ENCODE measurements around the gene NLGN1. TPM values are rescaled to one million over a fixed set of nuclear protein-coding genes. Genes with fewer than 3 reads are reported as not detected.

NLGN1 gene
- total RNA-seq, 2 donors from 2014 or later: 0.36 to 11.7 TPM

GRCh38 chr3:173913397-173913796 lies 515.9 kb downstream of the NLGN1 start:
- DNase-seq (ENCODE audit: low spot score): no peak
- no peaks in the 10 kb centered on the region for H3K9me3 ChIP-seq
- TF ChIP-seq POLR2A (IDR thresholded peaks at IDR 0.05) (no peak), POLR2AphosphoS5 (IDR thresholded peaks at IDR 0.05) (no peak), CTCF (IDR thresholded peaks at IDR 0.05) (no peak)
- H3K27ac ChIP-seq: no peak overlapping the region
- H3K4me1 ChIP-seq (replicated peaks): no peaks in the 10 kb centered on the region
- no peaks in the 10 kb centered on the region for H3K36me3 ChIP-seq
- H3K4me3 ChIP-seq: no peak overlapping the region
- 24% methylated on average over 2 of the region's 2 CpGs for WGBS
- intact Hi-C loops (cut with DNase I): no loop called here
- H3K27me3 ChIP-seq (replicated peaks; ENCODE audit: insufficient read depth): no peaks in the 10 kb centered on the region

- Histone ChIP-seq H3K9me3 (no peaks in the 10 kb centered on the region), H3K4me1 (replicated peaks) (no peaks in the 10 kb centered on the region), H3K27me3 (replicated peaks; ENCODE audit: insufficient read depth) (no peaks in the 10 kb centered on the region), H3K4me3 (no peak overlapping the region), H3K36me3 (no peaks in the 10 kb centered on the region), H3K27ac (no peak overlapping the region)
- no peak for DNase-seq (ENCODE audit: low spot score)
- no peak for TF ChIP-seq POLR2AphosphoS5 (IDR thresholded peaks at IDR 0.05)
- no peak for TF ChIP-seq POLR2A (IDR thresholded peaks at IDR 0.05)
- 80% methylated on average over 1 of the region's 1 CpG for WGBS
- intact Hi-C loops (cut with DNase I): no loop called here
Observed at GRCh38 chr3:173913974-173914421, 516.5 kb downstream of the NLGN1 start.

GRCh38 chr3:173916799-173917198 lies 519.3 kb downstream of the NLGN1 start:
- TF ChIP-seq POLR2A (IDR thresholded peaks at IDR 0.05) (no peak), POLR2AphosphoS5 (IDR thresholded peaks at IDR 0.05) (no peak), CTCF (IDR thresholded peaks at IDR 0.05) (no peak)
- no peaks in the 10 kb centered on the region for H3K4me1 ChIP-seq (replicated peaks)
- H3K36me3 ChIP-seq: no peaks in the 10 kb centered on the region
- no peak overlapping the region for H3K27ac ChIP-seq
- H3K9me3 ChIP-seq: no peaks in the 10 kb centered on the region
- intact Hi-C loops (cut with DNase I): no loop called here
- no peak for DNase-seq (ENCODE audit: low spot score)
- H3K27me3 ChIP-seq (replicated peaks; ENCODE audit: insufficient read depth): no peaks in the 10 kb centered on the region
- H3K4me3 ChIP-seq: no peak overlapping the region

- Histone ChIP-seq H3K36me3 (no peaks in the 10 kb centered on the region), H3K4me3 (no peak overlapping the region), H3K27me3 (replicated peaks; ENCODE audit: insufficient read depth) (no peaks in the 10 kb centered on the region), H3K27ac (no peak overlapping the region), H3K4me1 (replicated peaks) (no peaks in the 10 kb centered on the region), H3K9me3 (no peaks in the 10 kb centered on the region)
- 89% methylated on average over 1 of the region's 1 CpG for WGBS
- no peak for DNase-seq (ENCODE audit: low spot score)
- intact Hi-C loops (cut with DNase I): no loop called here
- TF ChIP-seq POLR2AphosphoS5 (IDR thresholded peaks at IDR 0.05) (no peak), CTCF (IDR thresholded peaks at IDR 0.05) (no peak), POLR2A (IDR thresholded peaks at IDR 0.05) (no peak)
Observed at GRCh38 chr3:173920386-173920785, 522.8 kb downstream of the NLGN1 start.

- Histone ChIP-seq H3K9me3 (no peaks in the 10 kb centered on the region), H3K4me1 (replicated peaks) (no peaks in the 10 kb centered on the region), H3K27ac (no peak overlapping the region), H3K36me3 (no peaks in the 10 kb centered on the region), H3K4me3 (no peak overlapping the region), H3K27me3 (replicated peaks; ENCODE audit: insufficient read depth) (no peaks in the 10 kb centered on the region)
- no peak for TF ChIP-seq CTCF (IDR thresholded peaks at IDR 0.05)
- no peak for TF ChIP-seq POLR2A (IDR thresholded peaks at IDR 0.05)
- no peak for TF ChIP-seq POLR2AphosphoS5 (IDR thresholded peaks at IDR 0.05)
- no peak for DNase-seq (ENCODE audit: low spot score)
- WGBS: 86% methylated on average over 2 of the region's 2 CpGs
- intact Hi-C loops (cut with DNase I): no loop called here
Observed at GRCh38 chr3:173921732-173922131, 524.2 kb downstream of the NLGN1 start.
